ENCODE data around the gene CSF3R.
"Not testable (repeated sequence)": the region's sequence is repeated elsewhere in the genome, so short reads cannot be mapped to it uniquely, and the experiment has no call there.

CSF3R gene

DNA sequence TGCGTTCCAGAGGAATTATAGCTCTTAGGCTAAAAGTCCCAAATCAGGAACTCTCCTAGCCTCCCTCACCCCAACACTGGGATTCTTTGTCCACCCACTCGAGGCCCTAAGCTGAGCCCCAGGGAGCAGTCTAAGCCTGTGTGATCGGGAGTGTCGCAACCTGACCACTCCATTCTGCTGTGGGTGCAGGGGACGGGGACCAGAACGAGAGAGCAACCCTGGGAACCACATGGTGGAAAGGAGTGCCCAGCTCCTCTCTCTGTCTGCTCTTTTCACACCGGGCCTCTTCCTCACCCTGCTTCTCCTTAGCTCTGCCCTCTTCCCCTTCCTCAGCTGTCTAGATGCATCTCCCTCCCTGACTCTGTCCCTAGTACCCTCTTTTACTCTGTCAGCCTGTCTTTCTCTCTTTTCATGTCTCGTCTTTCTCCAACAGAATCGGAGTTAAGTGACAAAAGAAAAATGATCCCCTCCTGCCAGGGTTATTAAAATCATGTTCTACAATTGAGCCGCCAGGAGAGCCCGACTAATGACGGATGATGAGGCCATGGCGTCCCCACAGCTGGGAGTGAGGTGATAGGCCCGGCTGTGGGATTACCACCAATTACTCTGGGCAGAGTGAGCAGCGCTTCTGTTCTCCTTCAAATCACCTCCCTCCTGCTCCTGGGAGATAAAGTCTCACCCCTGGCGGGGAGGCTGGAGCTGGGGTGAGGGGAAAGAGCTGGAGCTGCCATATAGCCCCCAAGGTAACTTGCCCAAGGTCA, 34.5 kb upstream of the CSF3R start:
- Mint-ChIP-seq H3K36me3 (no peaks in the 10 kb centered on the region), H3K27me3 (no peaks in the 10 kb centered on the region), H3K27ac (no peak overlapping the region), H3K9me3 (ENCODE audit: low read depth) (no peaks in the 10 kb centered on the region), H3K4me3 (no peak overlapping the region), H3K4me1 (ENCODE audit: low read depth) (no peaks in the 10 kb centered on the region)

DNA sequence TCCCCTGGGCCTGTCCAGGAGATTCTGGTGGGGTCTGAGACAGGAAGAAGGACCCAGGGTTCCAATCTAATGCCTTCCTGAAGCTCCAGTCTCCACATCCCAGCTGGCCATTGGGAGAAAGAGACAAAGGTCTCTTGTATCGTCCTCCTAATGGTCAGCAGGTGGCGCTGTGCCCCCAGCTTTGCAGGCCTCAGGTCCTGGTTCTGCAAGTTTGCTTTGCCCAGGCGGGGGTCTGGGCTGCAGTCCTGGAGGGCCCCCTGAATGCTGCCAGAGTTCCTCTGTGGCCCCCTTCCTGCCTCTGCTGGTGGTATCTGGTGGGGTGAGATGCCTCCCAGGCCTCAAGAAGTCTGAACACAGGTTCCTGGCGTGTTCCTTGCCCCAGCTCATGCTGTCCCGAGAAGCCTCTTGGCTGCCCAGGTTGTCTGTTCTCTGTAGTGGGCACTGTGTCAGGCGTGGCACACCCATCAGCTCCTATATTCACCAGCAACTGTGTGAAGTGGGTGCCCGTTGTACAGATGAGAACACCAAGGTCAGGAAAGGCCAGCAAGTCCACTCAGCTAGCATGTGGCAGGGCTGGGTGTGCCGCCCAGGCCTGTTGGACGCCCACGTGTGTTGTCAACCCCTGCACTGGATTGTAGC, 33.8 kb upstream of the CSF3R start:
- Mint-ChIP-seq H3K4me1 (ENCODE audit: low read depth) (no peaks in the 10 kb centered on the region), H3K9me3 (ENCODE audit: low read depth) (no peaks in the 10 kb centered on the region), H3K36me3 (no peaks in the 10 kb centered on the region), H3K27ac (no peak overlapping the region), H3K27me3 (no peaks in the 10 kb centered on the region), H3K4me3 (no peak overlapping the region)

DNA sequence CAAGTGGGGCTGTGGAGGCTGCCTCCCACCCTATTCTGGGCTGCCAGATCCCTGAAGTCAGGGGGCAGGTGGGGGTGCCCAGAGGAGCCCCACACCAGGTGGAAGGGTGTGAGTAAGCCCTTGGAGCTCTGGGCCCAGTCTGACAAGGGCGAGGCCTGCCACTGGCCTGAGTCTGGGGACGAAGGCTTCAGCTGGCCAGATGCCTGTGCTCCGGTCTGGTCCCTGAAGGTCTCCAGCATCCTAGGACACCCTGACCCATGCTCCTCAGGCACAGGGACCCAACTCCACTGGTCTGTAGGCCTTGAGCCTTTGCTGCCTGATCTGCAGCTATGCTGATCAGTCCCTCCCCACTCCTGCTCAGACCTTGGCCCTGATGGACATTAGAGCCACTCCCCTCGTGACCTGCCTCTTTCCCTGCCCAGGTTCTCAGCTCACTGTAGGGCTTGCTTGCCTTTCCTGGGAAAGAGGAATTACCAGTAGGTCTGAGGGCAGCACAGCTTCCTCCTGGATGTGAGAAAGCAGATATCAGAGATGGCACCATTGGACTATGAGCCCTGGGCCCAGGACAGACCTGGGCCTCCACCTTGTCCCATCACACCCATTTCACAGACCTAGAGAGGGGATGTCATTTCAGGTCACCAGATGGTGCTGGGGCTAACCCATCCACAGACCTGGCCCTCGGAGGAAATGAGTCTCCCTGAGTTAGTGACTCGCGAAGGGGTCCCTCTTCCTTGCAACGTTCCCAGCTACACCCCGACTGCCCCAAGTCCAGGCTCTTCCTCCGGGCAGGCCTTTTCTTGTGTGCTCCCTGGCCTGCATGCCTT, 32.8 kb upstream of the CSF3R start:
- Mint-ChIP-seq H3K9me3 (ENCODE audit: low read depth) (no peaks in the 10 kb centered on the region), H3K4me1 (ENCODE audit: low read depth) (no peaks in the 10 kb centered on the region), H3K27me3 (no peaks in the 10 kb centered on the region), H3K36me3 (no peaks in the 10 kb centered on the region), H3K27ac (no peak overlapping the region), H3K4me3 (no peak overlapping the region)

DNA sequence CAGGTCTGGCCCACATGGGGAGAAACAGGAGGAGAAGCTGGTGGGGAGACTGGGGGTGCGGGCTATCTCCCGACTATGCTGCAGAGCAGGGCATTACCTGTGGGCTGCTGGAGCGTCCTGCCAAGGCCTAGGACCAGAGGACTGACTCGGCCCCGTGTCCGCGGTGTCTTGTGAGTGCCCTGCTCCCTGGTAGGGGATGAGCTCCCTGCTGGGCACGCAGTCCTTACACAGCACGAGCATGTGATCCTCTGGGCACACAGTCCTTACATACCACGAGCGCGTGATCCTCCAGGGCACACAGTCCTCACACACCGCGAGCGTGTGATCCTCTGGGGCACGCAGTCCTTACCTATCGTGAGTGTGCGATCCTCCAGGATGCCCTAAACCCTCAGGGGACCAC, 31.8 kb upstream of the CSF3R start:
- Mint-ChIP-seq H3K27me3 (no peaks in the 10 kb centered on the region), H3K36me3 (no peaks in the 10 kb centered on the region), H3K4me3 (no peak overlapping the region), H3K4me1 (ENCODE audit: low read depth) (no peaks in the 10 kb centered on the region), H3K27ac (no peak overlapping the region), H3K9me3 (ENCODE audit: low read depth) (no peaks in the 10 kb centered on the region)

DNA sequence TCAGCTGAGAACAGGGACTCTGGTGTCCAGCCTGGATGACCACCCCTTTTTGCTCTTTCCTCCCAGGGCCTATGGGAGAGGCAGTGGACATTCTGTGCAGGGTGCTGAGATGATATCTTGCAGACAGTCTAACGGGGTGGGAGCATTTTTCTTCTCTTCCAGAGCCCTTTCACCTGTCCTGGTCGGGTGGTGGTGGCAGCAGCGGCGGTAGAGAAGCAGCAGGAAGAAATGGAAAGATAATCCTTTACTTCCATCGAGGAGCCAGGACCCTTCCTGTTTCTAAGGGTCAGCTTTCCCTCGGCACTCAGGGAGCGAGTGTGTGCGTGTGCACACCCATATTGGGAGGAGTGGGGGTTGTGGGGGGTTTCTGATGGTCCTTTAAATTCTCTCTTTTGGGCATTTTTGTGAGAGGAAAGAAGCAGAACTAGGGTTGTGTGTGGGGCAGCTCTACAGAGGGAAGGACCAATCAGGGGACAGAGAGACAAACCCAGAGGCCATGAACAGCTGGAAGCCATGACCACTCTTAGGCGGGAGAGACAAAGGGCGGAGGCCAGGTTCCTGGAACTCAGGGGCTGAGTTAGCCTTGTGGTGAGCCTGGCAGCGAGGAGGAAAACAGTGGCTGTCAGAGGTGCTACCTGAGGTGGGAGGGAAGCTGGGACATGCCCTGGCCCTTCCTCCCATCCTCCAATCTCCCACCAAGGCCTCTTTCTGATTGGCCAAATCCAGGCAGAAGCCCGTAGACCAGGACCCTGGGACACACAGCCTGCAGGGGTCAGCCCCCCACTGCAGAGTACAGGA, 31.2 kb upstream of the CSF3R start:
- no peaks in the 10 kb centered on the region for H3K27me3 Mint-ChIP-seq
- no peaks in the 10 kb centered on the region for H3K9me3 Mint-ChIP-seq (ENCODE audit: low read depth)
- H3K36me3 Mint-ChIP-seq: no peaks in the 10 kb centered on the region
- no peak overlapping the region for H3K27ac Mint-ChIP-seq
- no peak overlapping the region for H3K4me3 Mint-ChIP-seq
- no peaks in the 10 kb centered on the region for H3K4me1 Mint-ChIP-seq (ENCODE audit: low read depth)

DNA sequence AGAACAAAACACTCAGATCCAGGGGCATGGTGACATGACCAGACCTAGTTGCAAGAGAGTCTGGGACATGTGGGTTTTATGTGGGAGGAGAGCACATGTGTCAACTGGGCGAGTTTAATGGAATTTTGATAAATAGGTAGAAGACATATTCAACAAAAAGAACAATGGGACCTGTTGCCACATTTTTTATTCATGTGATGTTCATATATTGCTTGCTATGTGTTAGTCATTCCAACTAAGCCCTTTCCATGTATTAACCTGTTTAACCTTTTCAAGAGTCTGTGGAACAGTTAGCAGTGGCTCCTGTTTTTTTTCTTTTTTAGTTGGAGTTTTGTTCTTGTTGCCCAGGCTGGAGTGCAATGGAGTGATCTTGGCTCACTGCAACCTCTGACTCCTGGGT, 30.1 kb upstream of the CSF3R start:
- H3K27ac Mint-ChIP-seq: no peak overlapping the region
- no peaks in the 10 kb centered on the region for H3K27me3 Mint-ChIP-seq
- no peaks in the 10 kb centered on the region for H3K4me1 Mint-ChIP-seq (ENCODE audit: low read depth)
- H3K4me3 Mint-ChIP-seq: no peak overlapping the region
- no peaks in the 10 kb centered on the region for H3K9me3 Mint-ChIP-seq (ENCODE audit: low read depth)
- no peaks in the 10 kb centered on the region for H3K36me3 Mint-ChIP-seq

DNA sequence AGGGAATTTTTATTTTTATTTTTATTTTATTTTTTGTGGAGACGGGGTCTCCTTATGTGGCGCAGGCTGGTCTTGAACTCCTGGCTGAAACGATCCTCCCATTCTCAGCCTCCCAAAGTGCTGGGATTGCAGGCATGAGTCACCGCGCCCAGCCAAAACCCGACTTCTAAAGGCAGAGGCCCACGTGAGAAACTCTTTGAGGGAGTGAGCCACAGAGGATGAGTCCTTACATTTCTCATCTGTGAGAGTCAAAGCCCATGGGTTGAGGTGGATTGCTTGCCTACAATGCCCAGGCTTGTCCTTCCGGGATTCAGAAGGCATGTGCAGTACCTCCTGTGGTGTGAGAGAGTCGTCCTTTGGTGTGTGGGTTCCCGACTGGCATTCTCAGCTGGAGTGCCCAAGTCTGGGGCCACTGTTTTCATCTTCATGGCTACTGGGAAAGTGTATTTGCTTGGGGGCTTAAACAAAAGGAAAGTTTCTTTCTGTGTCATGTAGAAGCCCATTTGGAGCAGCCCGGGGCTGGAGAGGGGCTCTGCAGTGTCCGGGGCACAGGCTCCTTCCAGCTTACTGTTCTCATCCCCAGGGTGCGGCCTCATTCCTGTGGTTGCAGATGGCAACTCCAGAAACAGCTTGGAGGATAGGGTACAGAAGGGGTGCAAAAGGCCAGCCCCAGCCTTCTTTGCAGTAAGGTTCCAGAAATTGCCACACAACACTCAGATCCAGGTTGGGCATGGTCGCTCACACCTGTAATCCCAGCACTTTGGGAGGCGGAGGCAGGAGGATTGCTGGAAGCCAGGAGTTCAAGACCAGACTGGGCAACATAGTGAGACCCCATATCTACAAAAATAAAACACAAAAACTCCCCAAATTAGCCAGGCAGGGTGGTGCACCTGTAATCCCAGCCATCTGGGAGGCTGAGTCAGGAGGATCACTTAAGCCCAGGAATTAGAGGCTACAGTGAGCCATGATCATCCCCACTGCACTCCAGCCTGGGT, 29.4 kb upstream of the CSF3R start:
- Mint-ChIP-seq H3K4me3 (no peak overlapping the region), H3K4me1 (ENCODE audit: low read depth) (no peaks in the 10 kb centered on the region), H3K36me3 (no peaks in the 10 kb centered on the region), H3K27me3 (no peaks in the 10 kb centered on the region), H3K27ac (no peak overlapping the region), H3K9me3 (ENCODE audit: low read depth) (no peaks in the 10 kb centered on the region)

DNA sequence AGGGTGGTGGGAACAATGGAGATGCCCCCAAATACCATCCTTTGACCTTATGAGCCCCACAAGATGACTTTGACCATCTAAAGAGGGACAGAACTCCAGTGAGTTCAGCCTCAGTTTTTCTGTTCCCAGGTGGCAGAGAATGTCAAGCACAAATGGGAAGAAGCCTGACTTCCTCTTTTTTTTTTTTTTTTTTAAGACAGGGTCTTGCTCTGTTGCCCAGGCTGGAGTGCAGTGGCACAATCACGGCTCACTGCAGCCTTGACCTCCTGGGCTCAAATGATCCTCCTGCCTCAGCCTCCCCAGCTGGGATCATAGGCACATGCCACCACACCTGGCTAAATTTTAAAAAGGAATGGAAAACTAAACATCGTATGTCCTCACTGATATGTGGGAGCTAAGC, 28.5 kb upstream of the CSF3R start:
- not testable (repeated sequence) for H3K27ac Mint-ChIP-seq

DNA sequence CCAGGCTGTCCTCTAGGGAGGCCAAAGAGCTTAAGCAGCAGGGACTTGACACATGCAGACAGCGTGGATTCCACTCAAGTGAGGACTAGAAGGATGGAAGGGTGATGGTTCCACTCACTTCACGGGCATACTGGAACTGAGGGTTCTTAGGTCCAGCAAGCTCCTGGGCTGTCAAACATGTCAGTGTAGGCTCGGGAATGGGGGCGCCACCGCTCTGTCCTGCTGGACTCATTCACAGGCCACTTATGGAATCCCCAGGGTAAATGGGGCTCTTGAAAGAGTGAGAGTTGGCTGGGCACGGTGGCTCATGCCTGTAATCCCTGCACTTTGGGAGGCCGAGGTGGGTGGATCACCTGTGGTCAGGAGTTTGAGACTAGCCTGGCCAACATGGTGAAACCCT, 27.7 kb upstream of the CSF3R start:
- Mint-ChIP-seq H3K27ac (no peak overlapping the region), H3K36me3 (no peaks in the 10 kb centered on the region)

More for the DNA sequence above, 28.5 kb upstream of the CSF3R start:
- not testable (repeated sequence) for H3K9me3 Mint-ChIP-seq (ENCODE audit: low read depth); H3K36me3 Mint-ChIP-seq; H3K4me3 Mint-ChIP-seq; H3K4me1 Mint-ChIP-seq (ENCODE audit: low read depth); H3K27me3 Mint-ChIP-seq

DNA sequence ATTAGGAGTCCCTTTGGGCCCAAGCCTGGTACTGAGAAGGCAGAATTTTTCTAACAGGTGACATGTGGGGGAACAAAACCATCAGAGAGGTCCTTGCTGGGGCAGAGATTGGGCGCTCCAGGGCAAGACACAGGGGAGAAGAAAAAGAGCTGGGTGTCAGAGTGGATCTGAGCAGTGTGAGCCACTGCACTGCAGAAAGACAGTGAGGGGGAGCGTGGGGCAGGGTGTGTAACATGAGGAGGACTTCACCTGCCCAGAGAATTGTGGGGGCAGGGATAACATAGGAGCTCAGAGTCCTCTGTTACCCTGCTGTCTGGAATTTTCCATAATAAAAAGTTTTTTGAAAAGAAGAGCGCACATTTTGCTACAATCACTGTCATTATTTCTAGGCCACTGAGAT, 25.5 kb upstream of the CSF3R start:
- Mint-ChIP-seq H3K9me3 (ENCODE audit: low read depth) (no peaks in the 10 kb centered on the region), H3K27me3 (peaks cover 5% of the 10 kb centered on the region), H3K4me3 (no peak overlapping the region), H3K27ac (no peak overlapping the region), H3K36me3 (no peaks in the 10 kb centered on the region), H3K4me1 (ENCODE audit: low read depth) (no peaks in the 10 kb centered on the region)

More for the DNA sequence above, 27.7 kb upstream of the CSF3R start:
- peaks cover 5% of the 10 kb centered on the region for H3K27me3 Mint-ChIP-seq
- H3K9me3 Mint-ChIP-seq (ENCODE audit: low read depth): no peaks in the 10 kb centered on the region
- no peaks in the 10 kb centered on the region for H3K4me1 Mint-ChIP-seq (ENCODE audit: low read depth)
- no peak overlapping the region for H3K4me3 Mint-ChIP-seq

DNA sequence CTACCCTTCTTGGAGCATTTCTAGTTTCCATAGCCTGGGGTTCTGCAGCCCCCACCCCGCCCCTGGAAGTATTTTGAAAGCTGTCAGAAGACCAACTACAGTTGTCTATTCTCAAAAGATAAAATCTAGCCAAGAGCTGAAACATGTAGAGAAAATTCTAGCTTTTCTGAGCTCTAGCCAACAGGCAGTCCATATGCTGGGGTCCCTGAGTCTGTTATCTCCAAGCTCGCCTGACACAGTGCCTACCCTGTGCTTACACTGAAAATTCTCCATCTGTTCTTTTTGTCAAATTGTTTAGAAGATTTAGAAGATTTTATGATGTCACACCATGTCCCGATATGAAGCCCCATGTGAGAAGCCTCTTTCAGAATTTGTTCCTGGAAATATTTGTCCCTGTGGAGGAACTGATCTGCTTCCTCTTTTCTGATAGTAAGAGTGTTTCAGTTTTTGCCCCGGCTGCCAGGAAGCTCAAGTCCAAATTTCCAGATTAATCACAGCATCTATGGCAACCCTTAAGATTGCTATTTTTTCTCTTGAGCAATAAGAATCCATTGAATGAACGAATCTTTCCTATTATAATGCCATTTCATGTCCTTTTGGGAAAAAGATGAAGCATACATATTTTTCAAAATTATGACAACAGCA, 23.7 kb upstream of the CSF3R start:
- no peaks in the 10 kb centered on the region for H3K4me1 Mint-ChIP-seq (ENCODE audit: low read depth)
- no peaks in the 10 kb centered on the region for H3K9me3 Mint-ChIP-seq (ENCODE audit: low read depth)
- no peak overlapping the region for H3K4me3 Mint-ChIP-seq
- H3K36me3 Mint-ChIP-seq: no peaks in the 10 kb centered on the region
- H3K27me3 Mint-ChIP-seq: peaks cover 5% of the 10 kb centered on the region
- no peak overlapping the region for H3K27ac Mint-ChIP-seq

DNA sequence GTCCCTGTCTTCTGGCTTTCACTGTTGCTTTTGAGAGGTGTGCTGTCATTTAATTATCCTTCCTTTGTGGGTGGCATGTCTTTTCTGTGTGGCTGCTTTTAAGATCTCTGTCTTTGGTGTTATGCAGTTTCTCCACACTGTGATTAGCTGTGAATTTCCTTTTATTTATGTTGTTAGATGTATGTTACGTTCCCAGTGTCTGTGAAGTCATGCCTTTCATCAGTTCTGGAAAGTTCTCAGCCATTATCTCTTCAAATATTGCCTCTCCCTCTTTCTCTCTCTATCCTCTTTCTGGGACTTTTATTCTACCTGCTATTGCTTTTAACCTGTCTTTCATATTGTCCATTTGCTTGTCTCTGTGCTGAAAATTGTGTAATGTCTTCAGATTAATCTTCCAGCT, 21.0 kb upstream of the CSF3R start:
- H3K36me3 Mint-ChIP-seq: no peaks in the 10 kb centered on the region
- H3K4me3 Mint-ChIP-seq: no peak overlapping the region
- H3K27ac Mint-ChIP-seq: no peak overlapping the region
- H3K9me3 Mint-ChIP-seq (ENCODE audit: low read depth): no peaks in the 10 kb centered on the region
- no peaks in the 10 kb centered on the region for H3K4me1 Mint-ChIP-seq (ENCODE audit: low read depth)
- H3K27me3 Mint-ChIP-seq: peaks cover 5% of the 10 kb centered on the region

DNA sequence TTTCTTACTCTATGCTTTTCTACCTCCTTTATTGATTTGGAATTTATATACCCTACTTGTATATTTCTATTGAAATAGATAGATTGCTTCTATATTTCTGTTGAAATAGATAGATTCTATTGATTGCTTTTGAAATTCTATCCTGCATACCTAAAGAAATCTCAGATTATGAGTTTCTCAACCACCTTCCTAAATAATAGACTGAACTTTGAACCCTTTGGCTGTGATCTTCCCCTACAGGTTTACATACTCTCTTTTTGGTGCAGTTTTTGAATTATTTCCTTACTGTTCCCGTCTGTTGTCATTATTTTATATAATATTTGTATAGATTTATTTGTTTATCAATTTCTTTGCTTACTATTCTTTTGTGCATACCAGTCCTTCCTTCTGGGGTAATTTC, 20.4 kb upstream of the CSF3R start:
- H3K27ac Mint-ChIP-seq: no peak overlapping the region
- no peak overlapping the region for H3K4me3 Mint-ChIP-seq
- no peaks in the 10 kb centered on the region for H3K4me1 Mint-ChIP-seq (ENCODE audit: low read depth)
- H3K9me3 Mint-ChIP-seq (ENCODE audit: low read depth): no peaks in the 10 kb centered on the region
- no peaks in the 10 kb centered on the region for H3K36me3 Mint-ChIP-seq
- H3K27me3 Mint-ChIP-seq: peaks cover 5% of the 10 kb centered on the region

All from activated naive CD8-positive, alpha-beta T cell (primary cell).